Measurements from ENCODE around the gene PI4K2B.
"Not testable (repeated sequence)": the region's sequence is repeated elsewhere in the genome, so short reads cannot be mapped to it uniquely, and the experiment has no call there.

- not testable (repeated sequence) for TF ChIP-seq CTCF, POLR2A (IDR thresholded peaks at IDR 0.05)
Measured at GRCh38 chr4:25214750-25215149, 19.1 kb upstream of the PI4K2B start.
